Smooth muscle cell of the brain vasculature (primary cell): Measurements from ENCODE around the gene PAXX.
"Not testable (repeated sequence)": the region's sequence is repeated elsewhere in the genome, so short reads cannot be mapped to it uniquely, and the experiment has no call there.

Experiments used
- DNase-seq: peaks from one replicate; pipeline ENCODE4 v3.0.0-alpha.2; 2012; ENCODE audit warnings: low read depth, low spot score

The PAXX gene

DNA sequence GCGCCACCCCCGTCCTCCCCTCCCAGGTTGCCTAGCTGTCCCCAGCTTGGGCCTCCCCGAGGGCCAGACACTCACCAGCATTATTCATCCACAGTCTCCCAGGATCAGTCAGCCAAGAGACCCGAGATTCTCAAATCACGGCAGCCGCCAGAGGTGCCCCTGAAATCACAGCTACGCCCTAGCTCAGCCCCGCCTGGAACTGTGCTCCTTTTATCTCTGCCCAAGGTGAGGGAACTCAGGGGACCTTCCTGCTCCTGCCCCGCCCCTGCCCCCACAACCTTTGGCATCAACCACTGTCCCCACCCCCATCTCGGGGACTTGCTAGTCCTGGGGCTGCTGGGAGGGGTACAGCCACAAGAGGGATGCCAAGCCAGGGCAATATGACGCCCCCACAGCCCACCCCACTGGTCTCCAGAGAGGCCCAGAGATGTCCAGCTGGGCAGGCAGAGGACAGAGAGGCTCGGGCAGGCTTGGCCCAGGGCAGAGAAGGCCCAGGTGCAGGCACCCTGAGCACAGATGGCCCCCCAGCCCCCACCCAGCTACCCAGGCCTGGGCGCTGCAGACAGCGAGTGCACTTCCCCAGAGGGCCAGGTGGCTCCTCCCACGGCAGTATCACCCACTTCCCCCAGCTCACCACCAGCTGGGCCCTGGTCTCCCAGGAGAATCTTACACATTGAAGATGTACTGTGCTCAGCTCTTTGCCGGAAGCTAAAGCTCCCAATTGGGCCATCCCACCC, 39.9 kb downstream of the PAXX start, which contains the start of gene FUT7:
Gene FUT7, minus strand, starts transcription at position 185 of the 737 bp plus-strand sequence. Its CDS starts 97 bp downstream, at position 88.
- DNase-seq = no peak

DNA sequence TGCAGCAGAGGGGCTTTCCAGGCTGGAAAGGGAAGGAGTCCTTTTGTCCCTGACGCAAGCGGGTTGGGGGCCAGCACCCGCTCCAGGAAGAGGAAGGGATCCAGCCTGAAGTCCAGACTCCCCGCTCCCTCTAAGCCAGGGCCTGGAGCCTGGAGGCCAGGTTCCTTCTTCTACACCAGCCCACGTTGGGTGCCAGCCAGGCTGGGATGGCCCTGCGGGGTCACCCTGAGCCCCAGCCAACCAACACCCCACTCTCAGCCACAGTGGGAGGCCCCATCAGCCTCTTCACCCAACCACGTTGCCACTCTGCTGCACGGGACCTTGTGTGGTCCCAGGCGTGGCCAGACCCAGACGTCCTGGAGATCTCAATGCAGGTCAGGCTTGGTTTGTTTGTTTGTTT, 40.6 kb downstream of the PAXX start:
- no peak for DNase-seq

DNA sequence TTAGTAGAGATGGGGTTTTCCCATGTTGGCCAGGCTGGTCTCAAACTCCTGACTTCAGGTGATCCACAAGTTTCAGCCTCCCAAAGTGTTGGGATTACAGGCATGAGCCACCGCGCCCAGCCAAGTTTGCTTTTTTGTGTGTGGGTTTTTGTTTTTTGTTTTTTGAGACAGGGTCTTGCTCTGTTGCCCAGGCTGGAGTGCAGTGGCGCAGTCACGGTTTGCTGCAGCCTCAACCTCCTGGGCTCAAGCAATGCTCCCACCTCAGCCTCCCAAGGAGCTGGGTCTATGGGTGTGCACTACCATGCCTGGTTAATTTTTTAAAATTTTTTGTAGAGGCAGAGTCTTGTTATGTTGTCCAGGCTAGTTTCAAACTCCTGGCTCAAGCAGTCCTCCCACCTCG, 41.3 kb downstream of the PAXX start:
- not testable (repeated sequence) for DNase-seq

- no peak for DNase-seq
Measured at GRCh38 chr9:137034039-137034708, 42.0 kb downstream of the PAXX start.

DNA sequence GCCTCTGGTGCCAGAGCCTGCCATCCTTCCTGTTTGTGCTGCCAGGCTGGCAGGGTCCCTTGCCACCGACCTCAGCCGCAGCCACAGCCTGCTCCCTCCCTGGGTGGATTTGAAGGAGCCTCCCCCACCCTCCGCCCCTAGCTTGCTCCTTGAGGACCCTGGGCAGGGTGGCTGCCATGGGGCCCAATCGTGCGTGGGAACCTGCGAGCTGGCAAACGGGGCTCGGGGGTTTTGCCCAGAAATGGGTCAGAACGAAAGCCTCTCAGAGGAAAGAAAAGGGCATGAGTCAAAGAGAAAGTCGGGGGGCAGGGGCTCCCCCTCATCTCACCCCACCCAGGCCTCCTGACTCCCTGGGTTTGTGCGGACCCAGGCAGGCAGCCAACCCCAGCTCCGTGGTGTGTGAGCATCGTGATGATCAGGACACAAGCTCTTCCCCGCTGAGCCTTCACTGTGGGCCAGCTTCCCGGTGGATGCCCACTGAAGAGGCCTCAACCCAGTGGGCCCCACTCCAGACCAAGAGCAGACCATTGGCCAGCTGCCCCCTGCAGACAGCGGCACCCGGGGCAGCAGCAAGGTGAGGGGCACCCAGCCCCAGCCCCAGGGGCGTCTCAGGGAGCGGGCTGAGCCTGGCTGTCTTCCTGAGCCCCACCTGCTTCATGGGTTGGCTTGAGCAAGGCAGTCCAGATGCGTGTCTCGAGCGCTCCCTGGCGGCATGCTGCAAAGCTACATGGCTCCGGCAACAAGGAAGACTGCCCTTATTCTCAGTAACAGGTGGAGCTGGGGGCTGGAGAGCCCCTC, 42.7 kb downstream of the PAXX start:
- DNase-seq = peak; percentile 65

DNA sequence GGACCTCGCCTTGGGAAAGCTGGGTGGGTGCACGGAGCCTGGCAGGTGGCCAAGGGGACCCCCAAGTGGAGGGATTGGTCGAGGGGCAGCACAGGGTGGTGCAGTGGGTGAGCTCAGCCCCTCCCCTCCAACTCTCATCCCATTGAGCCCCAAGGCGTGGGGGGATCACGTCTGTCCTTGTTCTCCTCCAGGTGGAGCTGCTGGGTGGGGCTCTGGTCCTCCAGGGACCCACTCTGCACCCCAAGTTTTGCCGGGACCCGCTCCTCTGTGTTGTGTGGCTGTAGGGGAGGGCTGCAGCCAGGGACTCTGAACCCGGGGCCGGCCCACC, 43.2 kb downstream of the PAXX start:
- no peak for DNase-seq

- DNase-seq = no peak
Measured at GRCh38 chr9:137035937-137036336, 43.7 kb downstream of the PAXX start.

GRCh38 chr9:137037035-137037434, 44.8 kb downstream of the PAXX start:
- no peak for DNase-seq

DNA sequence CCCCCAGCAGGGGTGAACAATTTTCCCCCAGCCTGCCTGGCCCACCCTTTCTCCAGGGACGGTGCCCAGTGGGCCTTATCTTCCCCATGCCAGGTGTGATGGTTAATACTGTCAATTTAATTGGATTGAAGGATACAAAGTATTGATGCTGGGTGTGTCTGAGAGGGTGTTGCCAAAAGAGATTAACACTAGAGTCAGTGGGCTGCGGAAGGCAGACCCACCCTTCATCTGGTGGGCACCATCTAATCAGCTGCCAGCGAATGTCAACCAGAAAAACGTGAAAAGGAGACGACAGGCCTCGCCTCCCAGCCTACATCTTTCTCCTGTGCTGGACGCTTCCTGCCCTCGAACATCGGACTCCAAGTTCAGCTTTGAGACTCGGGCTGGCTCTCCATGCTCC, 45.3 kb downstream of the PAXX start:
- no peak for DNase-seq

- DNase-seq = no peak
Measured at GRCh38 chr9:137038916-137039315, 46.7 kb downstream of the PAXX start.

- DNase-seq = no peak
Measured at GRCh38 chr9:137039611-137040366, 47.6 kb downstream of the PAXX start.

DNA sequence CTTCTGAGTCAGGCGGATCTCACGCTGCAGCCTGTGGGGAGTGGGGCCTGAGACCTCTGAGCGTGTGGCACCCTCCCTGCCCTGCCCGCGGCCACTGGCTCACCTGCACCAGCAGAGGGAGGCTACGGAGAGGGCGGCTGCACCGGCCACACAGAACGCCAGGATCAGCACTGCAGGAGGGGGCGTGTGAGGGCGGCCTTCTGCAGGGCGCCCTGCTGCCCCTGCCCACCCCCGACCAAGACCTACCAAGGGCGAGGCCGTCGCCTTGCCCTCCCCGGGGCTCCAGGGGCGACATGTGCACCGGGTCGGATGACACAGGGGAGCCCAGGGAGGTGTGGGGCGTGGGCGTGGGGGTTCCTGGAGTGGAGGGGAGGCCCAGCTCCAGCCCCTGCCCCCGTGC, 48.3 kb downstream of the PAXX start:
- DNase-seq = no peak

DNA sequence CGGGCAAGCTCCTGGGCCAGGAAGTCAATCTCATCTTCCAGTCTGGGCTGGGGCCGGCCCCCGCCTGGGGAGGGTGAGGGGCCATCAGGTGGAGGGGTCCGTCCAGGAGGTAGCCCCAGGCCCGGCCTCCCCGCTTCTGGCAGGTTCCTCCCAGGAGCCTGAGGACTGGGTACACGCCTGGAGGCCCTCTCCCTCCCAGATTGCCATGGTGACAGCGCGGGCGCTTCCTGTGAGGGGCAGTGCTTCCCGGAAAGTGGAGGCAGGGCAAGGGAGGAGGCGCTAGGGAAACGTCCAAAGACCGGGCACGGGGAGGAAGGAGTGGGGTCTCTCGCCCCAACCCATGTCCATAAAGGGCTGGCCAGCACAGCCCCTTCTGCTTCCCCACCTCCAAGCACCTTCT, 48.9 kb downstream of the PAXX start:
- no peak for DNase-seq

DNA sequence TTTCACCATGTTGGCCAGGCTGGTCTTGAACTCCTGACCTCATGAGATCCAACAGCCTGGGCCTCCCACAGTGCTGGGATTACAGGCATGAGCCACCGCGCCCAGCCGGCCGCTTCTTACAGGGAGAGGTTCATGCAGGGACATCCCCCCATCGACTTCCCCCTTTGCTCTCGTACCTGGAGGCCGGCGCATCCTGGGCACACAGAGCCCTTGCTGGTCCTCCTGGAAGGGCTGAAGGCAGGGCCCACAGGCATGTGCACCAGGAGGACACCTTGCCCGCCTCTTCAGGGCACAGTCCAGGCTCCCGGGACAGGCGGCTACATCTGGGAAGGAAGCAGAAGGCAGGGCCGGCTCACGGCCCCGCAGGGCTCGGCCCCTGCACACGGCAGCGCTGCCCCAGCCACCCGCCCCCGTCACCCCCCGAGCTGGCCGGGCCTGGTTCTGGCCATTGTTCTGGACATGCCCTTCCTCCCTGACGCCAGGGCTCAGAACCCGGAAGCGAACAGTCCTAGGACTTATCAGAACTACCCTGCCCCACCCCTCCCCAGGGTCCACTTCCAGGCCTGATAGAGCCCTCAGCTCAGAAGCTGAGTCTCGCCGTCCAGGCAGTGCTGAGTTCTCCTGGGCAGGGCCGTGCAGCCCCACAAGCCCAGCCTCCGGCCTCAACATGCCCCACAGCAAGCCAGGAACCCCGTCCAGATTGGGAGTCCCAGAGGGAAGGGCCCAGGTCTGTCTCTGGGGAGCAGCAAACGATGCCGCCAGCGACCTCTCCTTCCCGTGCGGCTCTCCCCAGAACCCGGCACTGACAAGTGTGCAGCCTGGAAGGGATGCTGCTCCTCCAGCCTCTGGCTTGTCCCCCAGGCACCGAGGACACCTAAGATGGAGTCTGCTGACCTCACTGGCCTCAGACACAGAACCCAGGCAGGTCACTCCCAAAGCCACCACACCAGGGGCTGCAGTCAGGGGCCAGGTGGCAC, 50.8 kb downstream of the PAXX start:
- no peak for DNase-seq
